NCI-H1048 (cell line): ENCODE results near the gene MSI2.

ENCODE experiments used
- DNase-seq: peaks from one replicate; lab custom pipeline; 2025; lab: John Stamatoyannopoulos, UW

MSI2 gene

DNA sequence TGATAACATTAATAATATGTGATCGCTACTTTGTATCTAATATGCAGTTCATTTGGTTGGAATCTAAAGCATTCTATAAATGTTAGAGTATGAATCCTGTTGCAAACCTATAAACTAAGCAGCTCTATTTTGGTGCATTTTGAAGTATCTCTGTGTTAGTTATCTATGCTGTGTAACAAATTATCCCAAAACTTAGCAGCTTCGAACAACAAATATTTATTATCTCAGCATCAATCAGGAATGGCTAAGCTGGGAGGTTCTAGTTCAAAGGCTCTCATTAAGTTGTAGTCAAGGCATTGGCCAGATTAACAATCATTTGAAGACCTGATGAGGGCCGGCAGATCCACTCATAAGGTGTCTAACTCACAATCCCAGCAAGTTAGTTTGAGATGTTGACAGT lies 10.1 kb upstream of the MSI2 start:
- no peak for DNase-seq

DNA sequence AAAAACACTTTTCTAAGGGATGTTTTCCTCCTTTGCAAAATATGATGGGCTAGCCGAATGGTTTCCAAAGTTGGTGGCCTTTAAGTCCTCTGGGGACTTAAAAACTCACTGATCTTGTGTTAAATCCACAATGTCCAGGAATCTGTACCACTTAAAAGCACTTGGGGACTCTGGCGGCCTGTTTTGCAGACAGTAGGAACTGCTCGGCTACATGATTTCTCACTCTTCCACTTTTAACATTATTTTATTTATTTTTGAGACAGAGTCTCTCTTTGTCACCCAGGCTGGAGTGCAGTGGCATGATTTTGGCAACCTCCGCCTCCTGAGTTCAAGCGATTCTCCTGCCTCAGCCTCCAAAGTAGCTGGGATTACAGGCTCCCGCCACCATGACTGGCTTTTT lies 9.1 kb upstream of the MSI2 start:
- DNase-seq = no peak

DNA sequence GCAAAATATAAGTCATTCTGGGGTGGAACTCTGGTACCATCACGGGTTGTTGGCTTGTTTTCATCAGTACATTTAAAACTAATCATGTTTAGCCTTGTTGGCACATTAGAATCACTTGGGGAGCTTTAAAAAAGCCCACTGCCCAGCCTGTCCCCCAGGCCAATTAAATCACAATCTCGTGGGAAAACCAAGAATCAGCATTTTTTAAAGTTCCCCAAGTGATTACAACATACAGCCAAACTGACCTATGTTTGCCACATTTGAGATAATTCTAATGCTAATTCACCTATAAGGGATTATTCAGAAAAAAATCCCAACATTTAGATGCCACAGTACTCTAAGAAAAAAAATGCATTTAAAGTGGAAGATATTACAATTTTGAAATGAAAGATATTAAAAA lies 8.4 kb upstream of the MSI2 start:
- DNase-seq = no peak

DNA sequence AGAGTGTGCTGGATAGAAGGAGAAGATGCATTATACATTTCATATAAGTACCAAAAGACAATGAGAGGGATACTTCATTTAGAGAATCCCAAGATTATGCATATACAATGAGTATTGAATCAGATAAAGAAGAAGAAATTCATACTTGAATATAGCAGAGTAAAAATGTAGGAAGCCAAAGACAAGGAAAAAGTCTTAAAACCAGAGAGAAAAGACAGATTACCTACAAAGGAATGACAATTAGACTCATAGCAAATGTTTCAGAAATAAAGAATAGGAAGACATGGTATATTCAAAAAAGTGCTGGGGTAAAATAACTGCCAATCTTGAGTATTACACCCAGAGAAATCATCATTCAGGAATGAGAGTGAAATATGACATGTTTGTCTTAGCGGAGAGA lies 6.8 kb upstream of the MSI2 start:
- DNase-seq = no peak

DNA sequence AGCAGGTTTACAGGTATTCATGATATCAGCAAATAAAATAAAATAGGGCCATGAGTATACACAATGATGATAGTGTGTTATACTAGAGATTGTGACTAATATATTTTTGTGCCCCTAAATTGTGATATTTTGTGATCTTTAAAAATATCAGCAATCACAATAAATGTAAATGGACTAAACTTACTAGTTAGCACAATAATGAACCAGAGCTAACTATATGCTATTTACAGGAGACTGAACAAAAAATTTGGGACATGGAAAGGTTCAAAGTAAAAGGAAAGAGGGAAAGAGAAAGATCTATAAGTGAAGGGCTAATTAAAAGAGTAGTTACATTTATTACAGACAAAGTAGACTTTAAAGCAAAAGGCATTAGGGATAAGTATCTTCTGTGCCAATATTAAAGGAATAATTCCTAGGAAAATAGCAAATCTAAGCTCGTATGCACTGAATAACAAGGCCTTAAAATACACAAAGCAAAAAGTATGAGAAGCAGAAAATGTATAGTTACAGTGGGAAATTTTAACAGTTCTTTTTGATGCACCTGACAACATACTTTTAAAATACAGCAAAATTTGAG lies 5.0 kb upstream of the MSI2 start:
- DNase-seq = no peak

DNA sequence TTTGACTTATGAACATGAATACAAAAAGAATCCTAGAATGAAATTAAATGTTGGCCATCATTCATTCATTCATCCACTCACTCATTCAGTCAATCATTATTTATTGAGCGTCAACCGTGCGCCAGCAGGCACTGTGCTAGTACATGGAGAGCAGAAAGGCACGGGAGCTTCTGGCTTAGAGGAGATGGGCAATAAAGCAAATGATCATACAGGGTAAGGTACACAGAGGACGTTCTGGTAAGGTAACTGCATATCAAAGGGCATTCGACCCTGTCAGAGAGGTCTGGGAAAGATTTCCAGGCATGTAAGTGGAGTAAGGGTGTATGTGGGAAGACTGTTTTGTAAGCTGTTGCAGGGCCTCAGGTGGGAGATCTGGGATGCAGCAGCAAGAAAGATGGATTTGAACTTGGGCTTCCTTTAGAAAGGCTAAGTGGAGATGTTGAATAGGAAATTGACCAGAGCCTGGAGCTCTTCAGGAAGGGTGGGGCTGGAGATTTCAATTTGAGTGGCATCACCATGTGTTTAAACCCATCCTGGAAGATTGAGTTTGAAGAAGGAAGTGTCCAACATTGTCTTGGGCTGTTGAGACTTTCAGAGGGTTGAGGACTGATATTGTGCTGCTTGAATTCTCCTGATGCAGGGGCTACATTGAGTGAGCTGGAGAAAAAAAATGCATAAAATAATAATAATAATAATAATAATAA lies 2.8 kb upstream of the MSI2 start:
- no peak for DNase-seq

DNA sequence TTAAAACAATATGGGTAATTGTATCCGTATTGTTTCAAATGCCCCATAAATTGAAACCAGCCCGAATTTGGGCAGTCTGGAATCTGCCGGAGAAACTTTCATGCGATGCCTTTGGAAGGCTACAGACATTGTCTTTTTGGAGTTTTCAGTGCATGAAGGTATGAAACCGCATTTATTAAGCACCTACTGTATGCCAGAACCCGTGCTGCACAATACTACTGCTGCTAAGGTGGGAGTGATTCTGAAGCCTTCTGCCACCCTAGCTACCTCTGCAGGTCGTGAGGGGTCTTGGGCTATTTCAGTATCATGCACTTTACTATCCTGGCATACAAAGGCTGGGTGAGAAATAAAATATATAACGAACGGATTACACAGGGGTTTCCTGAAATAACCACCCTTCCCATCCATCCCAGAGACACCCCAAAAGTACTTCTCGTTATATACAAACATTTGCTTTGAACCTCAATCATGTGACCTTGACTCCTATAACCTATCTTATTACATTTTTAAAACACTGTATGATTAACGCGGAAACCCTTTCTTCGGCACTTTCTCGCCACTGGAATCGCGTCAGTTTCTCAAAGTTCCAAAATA lies 1.0 kb upstream of the MSI2 start:
- no peak for DNase-seq

DNA sequence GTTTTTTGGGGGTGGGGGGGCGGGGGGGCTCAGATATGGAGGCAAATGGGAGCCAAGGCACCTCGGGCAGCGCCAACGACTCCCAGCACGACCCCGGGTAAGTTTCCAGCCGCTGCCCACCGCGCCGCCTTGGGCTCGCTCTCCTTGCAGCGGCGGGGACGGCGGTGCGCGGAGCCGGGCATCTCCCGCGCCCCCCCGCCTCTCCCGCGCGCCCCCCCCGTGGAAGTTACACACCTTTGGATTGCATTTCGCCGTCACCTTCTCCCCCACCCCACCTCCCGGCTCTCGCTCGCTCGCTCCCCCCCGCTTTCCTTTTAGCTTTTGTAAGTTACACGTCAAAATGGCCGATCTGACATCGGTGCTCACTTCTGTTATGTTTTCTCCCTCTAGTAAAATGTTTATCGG lies 387 bp downstream of the MSI2 start:
- no peak for DNase-seq

DNA sequence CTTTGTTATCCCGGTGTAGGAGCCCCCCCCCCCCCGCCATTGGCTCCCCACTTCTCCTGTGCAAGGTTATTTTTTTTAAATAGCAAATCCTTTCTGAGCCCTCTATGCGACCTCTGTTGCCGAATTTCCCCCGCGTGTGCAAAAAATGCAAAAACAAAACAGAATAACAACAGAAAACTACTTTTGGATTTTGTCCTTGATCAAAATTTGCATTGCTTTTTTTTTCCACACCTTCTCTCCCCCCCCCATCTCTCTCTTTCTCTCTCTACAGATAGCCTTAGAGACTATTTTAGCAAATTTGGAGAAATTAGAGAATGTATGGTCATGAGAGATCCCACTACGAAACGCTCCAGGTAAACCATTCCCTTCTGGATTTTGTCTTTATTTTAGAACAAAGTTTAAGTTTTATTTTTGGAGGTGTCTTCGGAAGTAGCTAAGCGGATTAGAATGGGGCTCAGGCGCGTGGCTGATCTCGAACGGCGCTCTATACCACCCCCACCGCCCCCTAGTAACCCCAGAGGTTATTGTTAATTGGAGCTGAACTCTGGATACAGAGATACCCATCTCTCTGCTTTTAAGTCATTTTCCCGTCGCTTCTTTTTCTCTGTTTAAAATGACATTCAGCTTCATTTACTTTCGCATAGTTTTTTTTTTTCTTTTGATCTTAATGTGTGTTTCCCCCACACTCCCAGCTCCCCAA lies 1.0 kb downstream of the MSI2 start:
- DNase-seq = no peak

DNA sequence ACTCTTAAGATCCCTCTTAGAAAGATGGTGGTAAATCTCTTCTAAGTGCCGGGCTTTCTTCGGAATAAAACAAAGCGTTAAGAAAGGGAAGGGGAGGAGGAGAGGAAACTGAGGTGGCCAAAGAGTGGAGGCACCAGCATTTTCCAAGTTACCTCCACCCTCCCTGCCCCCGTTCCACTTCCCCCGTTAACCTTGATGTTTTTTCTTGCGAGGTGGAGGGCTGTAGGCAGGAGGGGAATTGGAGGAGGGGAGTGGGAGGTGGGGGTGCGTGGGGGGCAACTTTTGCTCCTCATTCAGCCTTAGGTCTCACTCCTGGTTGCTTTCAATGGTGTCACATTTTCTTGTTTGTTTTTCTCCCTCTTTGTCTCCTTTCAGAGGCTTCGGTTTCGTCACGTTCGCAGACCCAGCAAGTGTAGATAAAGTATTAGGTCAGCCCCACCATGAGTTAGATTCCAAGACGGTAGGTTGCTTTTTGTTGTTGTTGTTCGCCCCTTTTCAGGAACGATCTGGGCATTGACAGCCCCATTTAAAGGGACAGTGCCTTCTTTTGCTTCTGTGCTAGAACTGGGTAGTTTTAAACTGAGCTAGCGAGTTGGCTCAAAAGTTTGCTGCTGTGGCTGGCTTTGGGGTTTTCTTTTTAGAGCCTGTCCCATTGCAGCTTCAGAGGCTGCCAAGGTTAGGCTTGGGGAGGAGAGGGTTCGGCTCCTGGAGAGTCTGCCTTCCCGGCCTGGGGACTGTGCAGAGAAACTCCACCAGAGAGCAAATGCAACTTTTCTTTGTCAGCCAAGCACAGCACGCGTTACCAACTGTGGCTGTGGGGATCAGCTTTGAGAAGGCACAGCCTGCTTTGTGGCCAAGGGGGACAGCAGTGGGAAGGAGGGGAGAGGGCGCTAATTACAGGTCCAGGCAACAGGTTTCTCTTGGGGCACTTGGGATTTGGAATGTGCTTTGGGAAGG lies 1.9 kb downstream of the MSI2 start:
- no peak for DNase-seq

DNA sequence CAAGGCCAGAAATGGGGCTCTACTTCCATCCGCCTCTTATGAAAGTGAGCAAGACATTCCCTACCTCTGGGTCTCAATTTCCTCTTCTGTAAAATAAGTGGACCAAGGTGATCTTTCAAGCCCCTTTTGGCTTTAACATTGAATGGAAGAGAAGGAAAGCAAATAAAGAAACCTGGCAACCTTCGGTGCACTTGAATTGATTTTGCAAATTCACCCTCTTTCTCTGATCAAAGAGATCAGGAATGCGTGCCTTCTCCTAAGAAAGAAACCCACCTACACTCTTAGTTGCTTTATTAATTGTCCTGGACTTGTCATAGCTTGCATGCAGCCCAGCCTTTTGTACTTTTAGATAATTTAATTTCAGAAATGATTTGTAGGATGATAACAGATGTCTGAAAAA lies 3.0 kb downstream of the MSI2 start:
- no peak for DNase-seq

DNA sequence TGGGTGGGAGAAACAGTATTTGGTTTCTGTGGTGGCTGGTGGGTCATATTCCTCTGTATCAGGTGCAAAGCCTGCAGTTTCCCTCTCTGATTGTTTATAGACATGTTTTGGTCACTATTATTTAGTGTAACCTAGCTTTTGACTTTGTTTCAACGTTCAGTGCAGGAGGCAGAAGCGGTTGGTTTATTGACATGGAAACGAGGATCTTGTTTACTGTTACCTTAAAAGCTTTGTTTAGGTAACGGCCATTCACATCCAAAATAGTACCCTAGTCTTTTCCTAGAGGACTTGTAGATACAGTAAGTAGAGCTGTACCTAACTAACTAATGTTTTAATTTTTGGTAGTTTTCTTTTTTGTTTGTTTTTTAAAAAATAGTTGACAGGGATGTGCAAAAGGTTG lies 3.5 kb downstream of the MSI2 start:
- DNase-seq = no peak

DNA sequence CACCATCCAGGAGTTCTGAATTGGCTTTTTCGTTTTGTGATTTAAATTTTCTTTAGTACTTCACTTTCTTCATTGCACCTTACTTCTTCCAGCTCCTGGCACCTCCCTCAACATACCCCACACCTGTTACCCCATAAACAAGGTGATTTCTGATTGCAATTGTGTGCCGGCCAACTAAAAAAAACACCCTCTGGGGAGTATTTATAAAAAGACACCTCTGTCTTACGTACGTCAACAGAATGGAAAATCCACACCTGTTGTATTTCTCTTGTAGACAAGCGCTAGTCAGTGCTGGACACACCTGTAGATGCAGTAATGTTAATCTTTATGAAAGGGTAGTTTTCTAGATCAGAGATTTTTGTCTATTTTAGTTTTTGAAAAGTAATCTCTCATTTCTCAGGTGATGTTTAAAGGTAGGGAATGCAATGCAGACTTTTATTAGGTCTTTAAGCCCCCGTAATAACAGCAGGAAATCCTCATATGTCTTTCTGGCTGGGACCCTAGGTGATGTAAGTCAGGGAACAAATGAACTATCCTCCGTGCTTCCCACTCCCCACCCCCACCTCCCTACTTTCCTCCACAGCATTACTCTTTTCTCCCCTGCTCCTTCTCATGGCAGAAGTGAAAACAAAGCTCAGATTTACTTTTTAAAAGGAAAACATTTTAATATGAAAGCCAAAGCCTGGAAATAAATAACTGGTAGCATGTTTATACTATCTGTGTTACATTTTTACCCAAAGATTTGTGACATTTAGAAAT lies 4.2 kb downstream of the MSI2 start:
- no peak for DNase-seq

DNA sequence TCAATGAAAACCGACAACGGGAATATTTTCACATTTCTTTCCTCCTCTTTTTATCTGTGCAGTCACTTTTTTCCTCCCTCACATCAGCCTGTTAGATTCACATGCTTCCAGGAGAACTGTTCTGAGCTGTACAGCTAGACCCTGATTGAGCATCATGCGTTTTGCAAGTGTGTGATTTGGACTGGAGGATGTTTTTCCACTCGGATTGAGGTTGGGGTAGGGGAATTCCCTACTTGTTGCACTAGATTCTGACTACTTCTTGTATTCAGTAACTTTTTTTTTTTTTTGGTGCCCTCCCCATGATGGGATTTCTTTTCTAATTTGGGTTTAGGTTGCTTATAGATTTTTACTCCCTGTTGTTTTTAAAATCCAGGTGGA lies 4.8 kb downstream of the MSI2 start:
- no peak for DNase-seq

DNA sequence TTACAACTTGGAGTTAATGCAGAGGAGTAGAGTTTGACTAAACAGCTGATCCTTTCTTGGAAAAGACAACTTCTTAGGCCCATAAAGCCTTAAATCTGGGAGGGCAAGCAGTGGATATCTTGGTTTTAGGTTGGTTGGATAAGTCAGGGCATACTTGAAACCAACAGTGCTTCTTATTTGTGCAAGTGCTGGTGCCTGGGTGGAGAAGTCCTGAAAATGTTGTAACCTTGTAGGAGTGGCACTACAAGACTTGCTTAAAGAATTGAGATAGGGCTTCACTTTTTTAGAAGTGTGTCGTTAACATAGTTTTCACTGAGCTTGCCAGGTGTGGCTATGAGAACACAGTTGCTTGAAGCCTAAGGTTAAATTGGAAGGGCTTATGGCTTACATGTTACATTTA lies 6.2 kb downstream of the MSI2 start:
- no peak for DNase-seq

DNA sequence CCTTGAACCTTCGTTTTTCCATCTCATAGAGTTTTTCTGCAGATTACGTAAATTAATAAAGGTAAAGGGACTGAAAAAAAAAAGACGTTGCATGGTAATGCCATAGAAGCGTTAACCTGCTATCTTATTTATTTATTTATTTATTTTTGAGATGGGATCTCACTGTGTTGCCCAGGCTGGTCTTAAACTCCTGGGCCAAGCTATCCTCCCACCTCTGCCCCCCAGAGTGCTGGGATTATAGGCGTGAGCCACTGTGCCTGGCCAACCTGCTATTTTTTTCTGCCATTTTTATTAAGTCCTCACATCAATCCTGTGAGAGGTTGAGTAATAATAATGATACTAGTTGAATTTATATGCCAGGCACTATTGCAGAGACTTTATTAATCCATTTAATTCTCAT lies 7.9 kb downstream of the MSI2 start:
- no peak for DNase-seq

DNA sequence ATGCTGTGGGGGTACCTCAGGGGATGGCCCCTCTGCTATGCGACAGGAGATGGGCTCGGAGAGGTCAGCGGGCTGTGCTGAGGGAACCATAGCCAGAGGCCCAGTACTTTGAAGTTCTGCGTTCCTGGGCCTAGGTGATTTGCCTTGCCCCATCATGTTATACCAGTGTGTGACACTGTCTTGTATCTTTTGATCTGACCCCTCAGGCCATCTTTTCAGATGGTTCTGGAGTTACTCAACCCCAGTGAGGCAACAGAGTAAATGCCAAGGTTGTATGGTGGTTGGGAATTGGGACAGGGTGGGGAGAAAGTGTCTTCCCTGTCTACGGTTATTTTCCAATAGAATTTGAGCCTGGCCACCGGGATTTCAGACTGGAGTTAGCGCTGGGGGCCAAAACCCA lies 8.5 kb downstream of the MSI2 start:
- DNase-seq = no peak

DNA sequence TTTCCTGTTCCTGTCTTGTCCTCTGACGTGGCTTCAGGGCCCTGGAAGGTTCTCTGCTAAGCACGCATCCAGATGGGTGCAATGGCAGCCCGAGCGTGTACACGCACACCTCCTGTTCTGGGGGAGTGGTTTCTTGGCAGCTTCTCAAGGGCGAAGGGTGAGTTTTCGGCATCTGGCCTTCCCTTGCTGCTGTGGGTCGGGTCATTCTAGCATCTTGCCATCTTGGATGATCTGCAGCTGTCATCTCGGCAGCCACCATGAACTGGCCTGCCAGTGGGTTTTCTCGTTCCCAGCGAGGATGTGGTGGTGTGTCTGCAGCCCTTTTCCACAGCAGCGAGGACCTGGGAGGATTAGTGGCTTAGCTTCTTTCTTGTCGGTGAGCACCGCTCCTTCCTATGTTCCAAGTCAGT lies 10.6 kb downstream of the MSI2 start:
- DNase-seq = no peak

DNA sequence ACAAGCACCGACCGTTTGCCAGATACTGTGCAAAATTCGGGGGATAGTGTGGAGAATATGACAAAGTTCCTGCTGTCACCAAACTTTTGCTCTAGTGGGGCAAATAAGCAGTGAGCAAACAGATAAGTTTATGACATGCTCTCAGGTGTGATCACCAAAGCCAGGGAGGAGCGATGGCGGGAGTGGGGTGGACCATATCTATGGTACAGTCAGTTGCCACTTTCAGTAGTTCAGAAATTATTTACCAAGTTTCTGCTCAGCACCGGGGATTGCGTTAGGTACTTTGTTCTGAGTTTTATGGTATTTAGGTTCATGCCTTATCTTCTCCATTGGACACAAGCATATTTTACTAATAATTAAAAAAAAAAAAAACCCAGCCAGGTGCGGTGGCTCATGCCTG lies 11.9 kb downstream of the MSI2 start:
- DNase-seq = no peak

DNA sequence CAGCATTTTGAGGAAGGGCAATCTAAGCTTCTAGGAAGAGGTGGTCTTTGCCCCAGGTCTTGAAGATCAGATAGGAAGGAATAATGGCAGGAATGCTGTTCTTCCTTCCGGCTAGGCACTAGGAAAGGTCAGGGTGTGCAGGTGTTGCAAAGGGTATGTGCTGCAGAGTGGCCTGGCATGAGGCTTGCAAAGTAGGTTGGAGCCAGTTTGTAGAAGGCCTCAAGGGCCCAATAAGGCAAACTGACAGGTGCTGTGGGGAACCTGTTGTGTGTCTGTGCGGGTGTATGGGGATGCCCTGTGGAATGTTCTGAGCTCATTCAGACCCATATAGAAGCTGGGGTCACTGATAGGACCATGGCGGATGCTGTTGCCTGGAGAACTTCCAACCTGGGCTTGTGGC lies 12.7 kb downstream of the MSI2 start:
- DNase-seq = no peak

DNA sequence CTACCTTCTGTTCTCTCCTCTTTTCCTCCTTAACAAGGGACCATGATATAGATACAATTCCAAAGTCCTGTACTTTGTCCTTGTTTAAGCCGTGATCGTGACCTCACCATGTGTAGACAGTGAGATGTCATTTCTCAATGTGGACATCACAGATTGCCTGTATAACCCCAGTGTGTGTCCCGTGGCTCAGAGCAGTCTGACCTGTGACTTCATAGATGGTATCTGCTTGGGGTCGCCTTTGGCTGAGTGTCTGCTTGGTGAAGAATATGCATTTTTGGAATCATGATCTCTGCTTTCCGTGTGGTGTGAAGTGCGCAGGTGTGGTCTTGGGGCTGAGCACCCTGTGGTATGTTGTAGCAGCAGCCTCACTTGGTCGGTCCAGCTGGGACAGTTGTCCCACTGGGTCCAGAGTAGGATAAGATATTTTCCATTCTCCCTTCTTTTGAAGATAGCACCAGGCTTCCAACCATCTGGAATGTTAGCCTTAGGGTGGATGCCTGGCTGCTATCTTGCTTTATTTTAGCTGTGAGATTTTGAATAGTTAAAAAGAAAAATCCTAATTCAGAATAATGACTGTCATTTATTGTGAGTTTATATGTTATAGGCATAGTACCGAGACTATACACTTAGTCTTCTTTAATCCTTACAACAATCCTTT lies 13.4 kb downstream of the MSI2 start:
- no peak for DNase-seq
